Activated naive CD4-positive, alpha-beta T cell treated with Interleukin-2 at 50 U/mL for 16 hours (primary cell): Measurements from ENCODE around the gene SLC16A10.
"Not testable (repeated sequence)": the region's sequence is repeated elsewhere in the genome, so short reads cannot be mapped to it uniquely, and the experiment has no call there.

Experiments used
- DNase-seq: peaks from one replicate; pipeline ENCODE4 v3.0.0-alpha.2; 2020

SLC16A10 gene

GRCh38 chr6:111087106-111087835 lies at the start of gene SLC16A10:
Gene SLC16A10, plus strand, starts transcription at chr6:111087503. Its CDS starts 250 bp downstream, at chr6:111087753.
- peak; percentile 74 for DNase-seq

GRCh38 chr6:111038534-111039252 lies 48.6 kb upstream of the SLC16A10 start:
- DNase-seq = no peak

DNA sequence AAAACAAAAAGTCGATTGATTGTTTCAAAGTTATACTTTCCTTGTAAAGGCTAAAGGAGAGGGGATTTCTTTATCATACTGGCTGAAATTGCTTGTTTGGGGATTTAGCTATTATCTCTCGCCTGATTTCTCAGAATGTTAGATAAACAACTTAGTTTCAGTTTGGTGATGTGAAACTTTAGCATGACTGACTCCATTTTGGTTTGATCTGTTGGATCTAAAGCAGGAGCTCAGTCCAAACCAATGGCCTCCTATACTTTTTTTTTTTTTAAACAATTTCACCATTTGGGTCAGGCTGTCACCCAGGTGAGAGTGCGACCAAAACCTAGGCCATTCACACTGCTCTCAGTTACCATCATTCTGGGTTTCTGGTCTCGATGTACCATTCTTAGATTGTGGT lies 45.4 kb upstream of the SLC16A10 start:
- DNase-seq = no peak

GRCh38 chr6:111047244-111047643 lies 40.1 kb upstream of the SLC16A10 start:
- no peak for DNase-seq

DNA sequence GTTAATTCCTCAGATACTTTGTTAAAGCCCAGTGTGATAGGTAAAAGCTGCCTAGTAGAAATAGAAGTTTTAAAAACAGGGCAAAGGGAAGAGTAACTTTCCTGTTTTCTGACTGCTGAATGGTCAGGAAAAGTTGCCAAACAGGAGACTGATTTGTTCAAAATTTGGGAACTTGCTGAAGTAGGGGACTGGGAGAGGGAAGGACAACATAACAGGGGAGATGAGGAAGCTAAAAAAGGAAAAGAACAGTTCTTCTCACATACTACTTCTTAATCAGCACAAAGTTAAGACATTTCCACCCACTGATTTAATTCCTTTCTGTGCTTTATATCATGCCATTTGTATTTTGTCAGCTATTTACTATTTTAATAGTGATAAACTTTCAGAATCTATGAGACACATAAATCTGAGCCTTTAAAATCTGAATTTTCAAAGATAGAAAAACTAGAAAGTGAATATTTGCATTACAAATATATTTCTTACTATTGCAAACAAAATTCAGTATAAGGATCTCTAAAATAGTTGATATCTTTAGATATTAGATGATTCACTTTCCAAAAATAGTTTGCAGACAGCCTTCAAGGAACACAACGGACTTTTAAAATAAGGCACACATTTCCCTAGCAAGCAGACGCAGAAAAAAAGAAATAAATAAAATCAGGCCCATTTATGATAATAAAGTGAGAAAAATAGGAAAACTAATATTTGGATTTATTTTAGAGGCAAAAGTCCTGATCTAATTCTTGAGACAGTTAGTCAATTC lies 36.9 kb upstream of the SLC16A10 start:
- no peak for DNase-seq

- no peak for DNase-seq
These were observed 35.1 kb upstream of the SLC16A10 start for GRCh38 chr6:111052171-111052570.

DNA sequence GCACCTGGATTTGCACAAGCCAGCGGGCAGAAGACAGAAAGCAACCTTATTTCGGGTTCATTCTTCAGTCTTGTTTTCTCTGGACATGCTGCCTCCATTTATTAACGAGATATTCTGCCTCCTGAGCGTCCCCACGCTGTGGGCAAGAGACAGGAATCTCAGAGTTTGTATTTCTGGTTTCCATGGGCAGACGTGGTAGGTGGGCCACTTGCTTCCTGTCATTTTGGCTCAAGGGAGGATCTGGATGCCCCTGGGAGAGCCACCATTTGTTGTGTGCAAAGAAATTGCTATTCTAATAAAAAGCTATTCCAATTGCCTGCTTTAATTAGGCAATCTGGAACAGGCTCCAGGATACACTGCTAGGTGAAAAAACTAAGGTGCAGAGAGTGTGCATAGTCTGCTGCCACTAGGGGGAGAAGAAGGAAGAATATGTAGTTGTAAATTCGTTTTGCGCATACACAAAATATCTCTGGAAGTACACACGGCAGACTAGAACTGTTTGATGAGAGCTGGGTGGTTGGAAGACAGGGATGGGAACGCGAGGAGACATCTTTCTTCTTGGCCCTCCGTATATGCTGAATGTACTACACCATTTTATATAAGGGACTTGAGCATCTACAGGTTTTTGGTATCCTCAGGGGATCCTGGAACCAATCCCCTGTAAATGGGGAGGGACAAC lies 30.1 kb upstream of the SLC16A10 start:
- peak; percentile 9 for DNase-seq

GRCh38 chr6:111061508-111061907 lies 25.8 kb upstream of the SLC16A10 start:
- no peak for DNase-seq

GRCh38 chr6:111061985-111062384 lies 25.3 kb upstream of the SLC16A10 start:
- DNase-seq = not testable (repeated sequence)

GRCh38 chr6:111062860-111063259 lies 24.4 kb upstream of the SLC16A10 start:
- not testable (repeated sequence) for DNase-seq

DNA sequence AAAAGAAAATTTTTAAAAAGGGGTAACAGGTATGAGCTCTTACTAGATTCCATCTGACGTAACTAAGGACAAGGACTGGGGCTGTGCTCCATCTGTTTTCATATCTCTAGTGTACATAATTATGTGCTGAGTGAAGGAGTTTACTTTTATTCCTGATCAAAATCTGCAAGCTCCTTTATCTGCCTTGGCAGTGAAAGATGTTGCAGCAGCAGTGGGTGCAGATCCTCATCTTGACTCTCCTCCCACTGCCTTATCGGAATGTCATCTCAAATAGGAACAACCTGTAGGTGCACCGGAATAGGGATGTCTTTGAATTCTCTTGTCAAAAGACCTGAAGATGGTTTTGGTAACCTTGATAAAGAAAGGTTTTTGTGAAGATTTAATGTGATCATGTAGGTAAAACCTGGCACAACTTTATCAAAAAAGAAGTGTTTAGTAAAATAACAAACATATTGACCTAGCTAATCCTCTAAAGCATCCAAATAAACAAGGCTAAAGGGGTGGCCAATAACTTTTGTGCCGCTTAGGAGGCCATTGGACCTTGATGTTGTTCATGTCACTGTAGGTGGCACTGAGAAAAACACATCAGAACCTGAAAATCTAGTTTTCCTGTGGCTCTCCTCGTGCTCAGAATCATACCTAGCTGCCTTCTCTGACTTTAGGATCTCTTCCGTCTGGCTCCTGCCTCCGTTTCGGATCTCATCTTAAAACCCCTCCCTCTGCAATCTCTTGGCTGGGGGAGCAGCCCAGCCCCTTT lies 19.0 kb upstream of the SLC16A10 start:
- DNase-seq = no peak

- no peak for DNase-seq
These were observed 18.5 kb upstream of the SLC16A10 start for GRCh38 chr6:111068866-111069234.

- no peak for DNase-seq
These were observed 17.8 kb upstream of the SLC16A10 start for GRCh38 chr6:111069382-111070104.

DNA sequence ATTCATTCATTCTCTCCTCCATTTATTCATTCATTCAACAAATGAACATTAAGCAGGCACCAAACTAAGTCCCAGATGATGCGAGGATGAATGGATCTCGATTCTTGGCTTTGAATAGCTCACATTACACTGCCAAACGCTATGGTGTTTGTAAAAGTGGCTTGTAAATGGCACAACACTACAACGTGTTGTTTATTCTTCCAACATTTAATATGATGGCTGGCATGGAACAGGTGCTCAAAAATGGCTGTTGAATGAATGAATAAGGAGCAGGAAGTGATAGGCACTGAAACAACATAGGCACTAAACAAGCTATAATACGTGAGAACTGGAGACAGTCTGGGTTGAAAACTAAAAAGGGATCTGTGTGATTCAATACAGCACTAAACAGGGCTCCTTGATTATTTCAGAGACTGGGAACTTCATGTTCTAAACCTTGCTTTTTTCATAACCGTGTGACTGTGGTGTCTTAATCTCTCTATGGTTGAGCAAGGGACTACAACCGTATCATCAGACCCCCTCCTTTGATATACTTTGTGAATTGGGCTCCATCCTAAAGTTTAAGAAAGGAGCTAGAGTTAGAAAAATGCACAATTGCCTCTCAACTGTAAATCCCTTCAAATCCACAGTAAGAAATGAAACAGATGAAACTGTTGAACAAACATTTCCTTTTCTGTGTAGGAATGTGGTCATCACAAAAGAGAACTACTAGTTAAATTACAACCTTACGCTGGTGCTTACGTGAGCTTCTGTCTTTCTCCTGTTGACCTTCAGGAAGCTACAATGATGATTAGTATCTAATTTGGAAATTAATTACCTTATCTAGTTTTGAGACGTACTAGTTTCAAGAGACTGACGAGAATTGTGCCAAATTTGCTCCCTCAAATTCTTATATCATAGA lies 16.9 kb upstream of the SLC16A10 start:
- no peak for DNase-seq

DNA sequence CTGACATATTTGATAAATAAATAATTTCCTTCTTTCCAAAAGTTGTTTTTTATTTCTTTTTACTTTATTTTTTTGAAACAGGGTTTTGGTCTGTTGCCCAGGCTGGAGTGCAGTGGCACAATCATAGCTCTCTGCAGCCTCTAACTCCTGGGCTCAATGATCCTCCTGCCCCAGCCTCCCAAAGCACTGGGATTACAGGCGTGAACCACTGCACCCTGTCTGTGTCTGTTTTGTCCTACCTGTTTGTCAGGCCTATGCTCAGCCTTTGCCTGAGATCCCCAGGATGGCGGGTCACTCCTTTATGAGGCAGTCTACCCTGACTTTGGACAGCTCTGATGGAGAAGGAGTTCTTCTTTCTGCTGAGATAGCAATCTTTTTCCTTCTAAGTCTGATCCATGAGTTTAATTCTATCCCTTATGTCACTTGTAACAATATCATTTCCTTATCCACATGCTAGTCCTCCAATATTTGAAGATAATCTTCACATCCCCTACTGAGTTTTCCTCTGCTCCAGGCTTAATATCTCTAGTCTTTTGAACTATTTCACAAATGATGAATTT lies 14.4 kb upstream of the SLC16A10 start:
- no peak for DNase-seq

DNA sequence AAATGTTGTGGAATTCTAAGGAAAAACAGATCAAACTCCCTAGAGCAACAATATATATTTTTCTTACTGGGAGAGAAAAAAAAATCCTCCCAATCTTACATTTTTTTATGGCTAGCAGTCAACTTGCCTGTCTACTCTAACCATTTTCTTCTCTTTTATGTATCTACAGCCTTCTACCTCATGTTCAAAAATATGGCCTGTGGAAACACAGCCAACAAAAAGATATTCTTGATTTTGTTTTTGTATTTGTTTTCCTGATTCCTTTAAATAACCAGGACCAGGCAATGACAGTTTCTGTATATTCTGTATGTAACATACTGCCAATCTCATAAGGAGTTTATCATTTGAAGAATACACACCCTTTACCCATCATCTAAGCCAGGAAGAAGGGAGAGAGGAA lies 13.0 kb upstream of the SLC16A10 start:
- no peak for DNase-seq

DNA sequence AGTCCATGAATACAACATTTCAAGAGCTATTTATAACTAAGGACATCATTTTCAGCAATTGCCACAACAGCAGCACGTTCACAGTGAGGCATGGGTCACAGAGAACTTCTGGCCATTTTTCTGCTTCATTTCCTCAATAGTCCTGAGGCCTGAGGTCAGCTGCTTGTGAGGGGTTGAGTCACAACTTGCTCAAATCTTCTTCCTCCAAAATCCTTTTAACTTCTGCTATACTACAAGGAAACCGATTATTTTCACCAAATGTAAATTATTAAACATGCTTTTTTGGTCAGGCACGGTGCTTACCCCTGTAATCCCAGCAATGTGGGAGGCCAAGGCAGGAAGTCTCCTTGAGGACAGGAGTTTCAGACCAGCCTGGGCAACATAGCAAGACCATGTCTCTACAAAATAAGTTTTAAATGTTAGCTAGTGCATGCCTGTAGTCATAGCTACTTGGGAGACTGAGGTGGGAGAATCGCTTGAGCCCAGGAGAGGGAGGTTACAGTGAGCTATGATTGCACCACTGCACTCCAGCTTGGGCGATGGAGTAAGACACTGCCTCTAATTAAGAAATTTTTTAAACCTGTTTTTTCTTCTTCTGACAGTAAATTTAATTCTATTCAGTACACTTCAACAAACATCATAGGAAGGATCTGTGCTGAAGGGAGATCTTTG lies 11.1 kb upstream of the SLC16A10 start:
- DNase-seq = no peak

- DNase-seq = no peak
These were observed 6.6 kb upstream of the SLC16A10 start for GRCh38 chr6:111080698-111081097.

GRCh38 chr6:111086685-111087084 lies 618 bp upstream of the SLC16A10 start:
- DNase-seq = no peak
